Measurements from ENCODE around the gene TRMT2A.

Gene TRMT2A

DNA sequence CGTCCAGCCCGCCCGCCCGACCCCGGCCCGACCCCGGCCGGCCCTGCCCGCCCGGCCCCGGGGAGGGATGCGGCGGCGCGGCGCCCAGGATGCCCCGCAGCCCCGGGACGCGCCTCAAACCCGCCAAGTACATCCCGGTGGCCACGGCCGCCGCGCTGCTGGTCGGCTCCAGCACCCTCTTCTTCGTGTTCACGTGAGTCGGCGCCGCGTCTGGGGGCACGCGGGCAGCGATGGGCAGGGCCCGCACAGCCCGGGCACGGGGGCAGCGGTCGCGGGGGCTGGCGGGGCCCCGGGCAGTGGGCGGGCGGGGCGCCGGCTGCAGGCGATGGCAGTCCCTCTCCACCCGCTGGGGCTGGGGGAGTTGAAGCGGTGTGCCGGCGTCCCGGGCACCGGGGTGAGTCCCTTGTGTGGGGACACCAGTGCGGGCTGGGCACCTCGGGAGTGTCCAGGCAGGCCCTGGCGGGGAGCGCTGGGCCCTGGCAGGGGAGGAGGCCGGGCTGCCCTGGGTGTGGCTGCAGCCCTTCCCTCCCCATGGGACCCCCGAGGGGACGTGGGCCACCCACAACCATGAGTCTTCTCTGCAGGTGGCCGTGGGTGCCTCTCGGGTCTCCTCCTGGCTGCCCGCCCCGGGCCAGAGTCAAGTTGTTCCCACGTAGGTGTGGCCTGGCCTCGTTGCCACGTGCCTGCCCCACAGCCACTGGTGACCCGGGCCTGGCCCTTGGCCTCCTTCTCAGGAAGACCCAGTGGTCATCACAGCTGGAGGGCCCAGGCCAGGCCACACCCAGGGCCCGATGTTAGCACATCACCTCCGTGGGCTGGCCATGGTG, 15.0 kb upstream of the TRMT2A start:
- DNase-seq, result peak in 1 of 2 experiments; percentile 52

- DNase-seq, result peak in 1 of 2 experiments; percentile 56
Measured at GRCh38 chr22:20131597-20131858, 14.5 kb upstream of the TRMT2A start, which contains the start of gene ZDHHC8. Gene ZDHHC8 (plus strand): TSS chr22:20131804. CDS start chr22:20131948, 144 bp downstream.

DNA sequence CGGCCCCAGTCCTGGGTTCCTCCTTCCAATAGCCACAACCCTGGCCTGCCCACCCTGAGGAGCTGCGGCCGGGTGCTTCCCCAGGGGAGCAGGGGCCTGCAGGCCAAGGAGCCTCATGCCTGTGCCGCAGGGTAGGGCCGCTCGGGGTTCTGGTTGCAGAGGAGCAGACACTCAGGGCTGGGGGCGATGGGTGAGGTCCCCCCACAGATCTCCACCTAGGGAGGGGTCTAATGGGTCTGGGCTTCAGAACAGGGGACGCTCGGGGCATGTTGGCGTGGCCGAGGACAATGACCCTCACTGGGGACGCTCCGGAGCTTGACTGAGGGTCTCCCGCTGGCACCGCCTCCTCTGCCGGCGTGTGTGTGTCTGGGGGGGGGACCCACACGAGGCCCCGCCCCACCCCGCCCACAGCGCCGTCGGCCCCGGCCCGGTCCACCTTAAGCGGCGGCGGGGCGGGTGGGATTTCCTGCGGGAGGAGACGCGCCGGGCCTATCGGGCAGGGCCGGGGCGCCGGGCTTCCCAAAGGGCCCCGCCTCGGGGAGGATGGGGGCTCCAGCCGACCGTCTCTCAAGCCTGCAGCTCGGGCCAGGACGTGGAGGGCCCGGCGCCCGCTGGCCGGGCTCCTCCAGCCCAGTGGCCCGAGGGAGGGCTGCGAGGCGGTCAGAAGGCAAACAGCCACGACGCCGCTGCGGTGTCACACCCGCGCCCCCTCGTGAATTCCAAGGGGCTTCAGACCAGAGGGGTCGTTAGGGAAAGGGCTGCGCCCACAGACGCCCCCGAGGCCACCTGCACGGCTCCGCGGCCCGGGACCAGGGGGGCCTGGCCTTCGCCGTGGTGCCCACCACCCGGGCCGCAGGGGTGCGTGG, 13.9 kb upstream of the TRMT2A start:
- peak; percentile 84 to 86 for DNase-seq

DNA sequence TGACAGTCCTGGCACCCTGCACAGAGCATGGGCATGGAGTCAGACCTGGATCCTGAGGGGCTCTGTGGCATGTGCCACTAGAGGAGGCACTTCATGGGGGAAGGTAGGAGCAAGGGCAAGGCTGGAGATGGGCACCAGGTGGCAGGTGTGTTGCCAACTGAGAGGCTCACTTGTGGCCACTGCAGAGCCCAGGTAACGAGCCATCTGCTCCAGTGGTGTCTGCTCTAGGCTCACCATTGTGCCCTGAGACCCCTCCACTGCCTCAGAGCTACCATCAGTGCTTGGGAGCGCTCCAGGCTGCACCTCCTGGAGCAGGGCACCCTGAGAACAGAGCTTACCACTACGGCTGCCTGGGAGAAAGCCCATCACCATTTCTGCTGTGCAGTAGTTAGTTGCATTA, 13.3 kb upstream of the TRMT2A start:
- DNase-seq, result no peak

GRCh38 chr22:20129747-20130014, 12.7 kb upstream of the TRMT2A start:
- peak in 1 of 2 experiments; percentile 28 for DNase-seq

- peak; percentile 73 to 75 for DNase-seq
Measured at GRCh38 chr22:20128902-20129746, 12.1 kb upstream of the TRMT2A start.

- DNase-seq, result no peak
Measured at GRCh38 chr22:20128619-20128901, 11.5 kb upstream of the TRMT2A start.

- DNase-seq, result peak in 1 of 2 experiments; percentile 34
Measured at GRCh38 chr22:20127869-20128618, 11.0 kb upstream of the TRMT2A start.

- no peak for DNase-seq
Measured at GRCh38 chr22:20127318-20127868, 10.4 kb upstream of the TRMT2A start.

- DNase-seq, result no peak
Measured at GRCh38 chr22:20126284-20127029, 9.4 kb upstream of the TRMT2A start.

GRCh38 chr22:20125201-20126174, 8.5 kb upstream of the TRMT2A start:
- DNase-seq, result no peak

- no peak for DNase-seq
Measured at GRCh38 chr22:20124083-20124787, 7.2 kb upstream of the TRMT2A start.

DNA sequence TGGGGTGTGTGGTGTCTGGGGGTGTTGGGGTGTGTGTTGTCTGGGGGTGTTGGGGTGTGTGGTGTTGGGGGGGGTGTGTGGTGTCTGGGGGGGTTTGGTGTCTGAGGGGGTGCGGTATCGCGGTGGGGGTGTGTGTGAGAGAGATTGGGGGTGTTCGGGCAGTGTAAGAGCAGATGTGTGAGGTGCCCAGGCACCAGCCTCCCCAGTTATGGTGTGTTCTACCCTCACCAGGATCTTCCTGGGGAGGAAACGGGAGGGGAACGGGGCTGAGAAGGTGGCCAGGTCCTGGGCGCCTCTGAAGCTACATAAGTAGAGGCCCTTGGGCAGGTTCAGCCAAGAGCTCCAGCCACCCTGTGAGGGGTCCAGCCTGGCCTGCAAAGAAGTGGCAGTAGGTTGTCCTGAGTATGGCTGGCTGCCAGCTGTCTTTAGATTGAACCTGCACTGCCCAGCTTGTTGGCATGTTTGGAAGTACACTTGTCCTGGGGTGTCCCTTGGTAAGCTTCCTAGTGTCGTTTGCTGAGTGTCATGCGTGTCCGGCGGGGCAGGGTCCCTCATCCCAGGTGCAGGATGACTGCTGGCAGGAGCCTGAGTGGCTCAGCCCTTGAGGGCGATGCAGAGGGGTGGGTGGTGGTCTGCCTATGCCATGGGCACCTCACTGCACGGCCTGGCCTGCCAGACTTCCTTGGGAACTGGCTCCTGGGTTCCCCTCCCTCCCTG, 6.5 kb upstream of the TRMT2A start:
- DNase-seq, result no peak

DNA sequence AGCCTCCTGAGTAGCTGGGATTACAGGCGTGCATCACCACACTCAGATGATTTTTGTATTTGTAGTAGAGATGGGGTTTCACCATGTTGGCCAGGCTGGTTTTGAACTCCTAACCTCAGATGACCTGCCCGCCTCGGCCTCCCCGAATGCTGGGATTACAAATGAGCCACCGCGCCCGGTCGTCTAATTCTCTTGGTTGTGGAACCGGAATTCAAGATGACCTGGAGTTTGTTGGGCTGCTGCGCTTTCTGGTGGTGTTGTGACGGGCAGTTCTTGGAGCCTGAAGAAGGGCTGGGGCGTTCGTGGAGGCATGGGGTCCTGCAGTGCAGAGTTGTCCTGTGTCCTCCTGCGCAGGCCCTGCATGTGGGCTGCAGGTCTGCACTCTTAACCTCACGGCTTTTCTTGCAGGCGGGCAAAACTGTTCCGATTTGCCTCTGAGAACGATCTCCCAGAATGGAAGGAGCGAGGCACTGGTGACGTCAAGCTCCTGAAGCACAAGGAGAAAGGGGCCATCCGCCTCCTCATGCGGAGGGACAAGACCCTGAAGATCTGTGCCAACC, 4.9 kb upstream of the TRMT2A start:
- DNase-seq, result no peak

DNA sequence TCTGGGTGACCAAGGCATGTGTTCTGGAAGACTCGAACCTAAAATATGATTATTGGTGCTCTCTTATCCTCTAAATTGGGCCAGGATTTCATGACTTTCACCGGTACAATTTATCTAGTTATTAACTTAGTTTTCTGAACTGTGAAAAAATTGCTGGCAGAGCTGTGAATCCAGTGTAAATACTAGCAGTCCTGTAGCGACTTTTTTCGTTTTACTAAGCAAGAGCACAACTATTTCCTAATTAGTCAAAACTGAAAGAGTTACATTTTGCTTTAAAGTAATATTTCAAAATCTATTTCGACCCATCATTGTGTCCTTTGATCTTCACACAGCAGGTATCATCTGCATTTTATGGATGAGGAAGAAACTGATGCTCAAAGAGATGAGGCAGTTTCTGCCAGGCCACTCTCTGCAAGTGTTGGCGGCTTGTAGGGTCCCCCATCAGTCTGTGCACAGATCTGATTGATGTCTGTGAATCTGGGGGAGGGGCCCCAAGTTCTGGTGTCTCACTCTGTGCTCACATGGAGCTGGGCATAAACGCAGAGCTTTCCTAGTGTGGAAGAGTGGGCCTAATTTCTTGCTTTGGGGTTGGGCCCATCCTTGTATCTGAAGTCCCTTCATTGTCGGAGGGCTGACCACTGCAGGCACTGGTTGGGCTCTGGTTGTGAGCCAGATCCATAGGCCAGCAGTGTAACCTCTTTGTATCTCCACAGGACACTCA, 1.4 kb upstream of the TRMT2A start:
- peak in 1 of 2 experiments; percentile 42 for DNase-seq

- DNase-seq, result peak; percentile 85 to 88
Measured at GRCh38 chr22:20117633-20118299, 740 bp upstream of the TRMT2A start.

GRCh38 chr22:20116376-20116950, 563 bp downstream of the TRMT2A start:
- DNase-seq, result no peak
